PC-9 (cell line): ENCODE measurements around the gene ZNF407. TPM values are rescaled to one million over a fixed set of nuclear protein-coding genes. Genes with fewer than 3 reads are reported as not detected.

Source experiments
- BruUV-seq: library from RNA; stranded (reverse); fragments of 400-500 nt; replicated peaks from 2 replicates; lab custom pipeline; 2021; lab: Mats Ljungman, UMichigan
- CTCF ChIA-PET: fragments of 300-600 bp; sonication (Branson Sonifier 250); formaldehyde crosslinking; loops from one replicate; lab custom pipeline; 2022; ENCODE audit warnings: antibody characterized with exemption; lab: Charles Lee
- POLR2A ChIA-PET: fragments of 300-600 bp; sonication (Branson Sonifier 250); formaldehyde crosslinking; loops from one replicate; lab custom pipeline; 2022; ENCODE audit warnings: antibody characterized with exemption; ENCODE audit not compliant: unreplicated experiment; lab: Charles Lee
- DNase-seq, 2 experiments: peaks; one replicate each; pipeline versions ENCODE4 v3.0.0 to v3.0.0-alpha.2; 2015 to 2022; ENCODE audit warnings: mixed read lengths in 1 of 2
- H2AFZ ChIP-seq: fragments of 200-600 bp; sonication (generic); 2 replicates; pipeline ENCODE4 v1.8.1; 2017; ENCODE audit warnings: antibody characterized with exemption
- H3F3A ChIP-seq: fragments of 200-600 bp; sonication (generic); 2 replicates; pipeline ENCODE4 v1.8.1; 2017; ENCODE audit warnings: antibody characterized with exemption, mild to moderate bottlenecking, low read depth; ENCODE audit not compliant: insufficient read depth
- H3K27ac ChIP-seq: fragments of 200-600 bp; sonication (generic); 2 replicates; pipeline ENCODE4 v1.6.1; 2016; ENCODE audit warnings: mixed run types
- H3K27me3 ChIP-seq: fragments of 200-600 bp; sonication (generic); 2 replicates; pipeline ENCODE4 v1.6.1; 2016; ENCODE audit warnings: low read depth, mixed run types; ENCODE audit not compliant: insufficient read depth
- H3K36me3 ChIP-seq: fragments of 200-600 bp; sonication (generic); 2 replicates; pipeline ENCODE4 v1.6.1; 2016; ENCODE audit warnings: low read depth, mixed run types
- H3K4me1 ChIP-seq: fragments of 200-600 bp; sonication (generic); replicated peaks from 2 replicates; pipeline ENCODE4 v1.6.1; 2016; ENCODE audit warnings: mixed run types; ENCODE audit not compliant: insufficient read depth
- H3K4me2 ChIP-seq: fragments of 200-600 bp; sonication (generic); 2 replicates; pipeline ENCODE4 v1.6.1; 2017; ENCODE audit warnings: mixed run types
- H3K4me3 ChIP-seq: fragments of 200-600 bp; sonication (generic); 2 replicates; pipeline ENCODE4 v1.6.1; 2016; ENCODE audit warnings: mixed run types
- H3K79me2 ChIP-seq: fragments of 200-600 bp; sonication (generic); 2 replicates; pipeline ENCODE4 v1.6.1; 2017; ENCODE audit warnings: low read depth, mixed run types
- H3K9me2 ChIP-seq: fragments of 200-600 bp; sonication (generic); 2 replicates; pipeline ENCODE4 v1.8.1; 2017; ENCODE audit warnings: mild to moderate bottlenecking; ENCODE audit not compliant: insufficient read depth
- H3K9me3 ChIP-seq: fragments of 200-600 bp; sonication (generic); 2 replicates; pipeline ENCODE4 v1.8.1; 2016; ENCODE audit warnings: low read depth; ENCODE audit not compliant: insufficient read depth
- H4K20me1 ChIP-seq: fragments of 200-600 bp; sonication (generic); 2 replicates; pipeline ENCODE4 v1.8.1; 2017; ENCODE audit not compliant: insufficient read depth
- CTCF ChIP-seq: fragments of 200-600 bp; sonication (generic); conservative IDR thresholded peaks from 2 replicates; pipeline ENCODE4 v1.6.1; 2017; ENCODE audit warnings: mixed run types, antibody characterized with exemption, mild to moderate bottlenecking, moderate library complexity
- EZH2 ChIP-seq: fragments of 200-600 bp; sonication (generic); IDR thresholded peaks from 2 replicates; pipeline ENCODE4 v1.8.0; 2017; ENCODE audit warnings: antibody characterized with exemption, low read depth
- intact Hi-C: fragments of 100-400 bp; cut with micrococcal nuclease; formaldehyde crosslinking; loops from one replicate; pipeline ENCODE4 v1.10.0; 2022; ENCODE audit not compliant: unreplicated experiment
- total RNA-seq: library from RNA; stranded (reverse); gene quantifications from 2 replicates; pipeline ENCODE4 v1.2.3, GENCODE V29; 2021

The ZNF407 gene
- total RNA-seq, 1 experiment from 2014 or later = 13.4 TPM

DNA sequence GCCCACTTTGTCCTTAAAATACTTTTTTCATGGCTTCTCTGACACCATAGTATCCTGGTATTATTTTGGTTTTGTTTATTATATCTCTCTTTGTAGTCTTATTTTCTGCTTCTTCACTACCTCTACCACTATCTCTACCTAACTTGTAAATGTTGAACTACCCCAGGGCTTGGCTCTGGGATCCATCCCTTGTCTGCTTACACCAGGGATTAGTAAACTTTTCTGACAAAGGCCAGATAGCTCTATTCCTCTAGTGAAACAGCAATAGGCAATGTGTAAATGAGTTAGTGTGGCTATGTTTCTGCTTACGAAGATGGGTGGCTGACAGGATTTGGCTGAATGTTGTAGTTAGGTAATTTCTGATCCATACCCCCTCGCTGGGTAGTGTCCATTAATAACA is 76.8 kb downstream of the ZNF407 start:
- no peak for TF ChIP-seq EZH2
- no peak for TF ChIP-seq CTCF
- ChIA-PET POLR2A (no interaction called here), CTCF (no interaction called here)
- Histone ChIP-seq H3F3A (no peaks in the 10 kb centered on the region), H4K20me1 (no peaks in the 10 kb centered on the region), H3K36me3 (no peaks in the 10 kb centered on the region), H3K79me2 (no peaks in the 10 kb centered on the region), H3K4me2 (no peak overlapping the region), H3K9me3 (peaks cover 7% of the 10 kb centered on the region; the same call in 1 of the 2 replicates), H3K4me1 (no peaks in the 10 kb centered on the region), H3K9me2 (no peaks in the 10 kb centered on the region), H2AFZ (no peak overlapping the region), H3K27me3 (no peaks in the 10 kb centered on the region), H3K27ac (no peak overlapping the region), H3K4me3 (no peak overlapping the region)
- intact Hi-C loops = no loop called here
- DNase-seq = no peak
- no TSS peak for BruUV-seq

DNA sequence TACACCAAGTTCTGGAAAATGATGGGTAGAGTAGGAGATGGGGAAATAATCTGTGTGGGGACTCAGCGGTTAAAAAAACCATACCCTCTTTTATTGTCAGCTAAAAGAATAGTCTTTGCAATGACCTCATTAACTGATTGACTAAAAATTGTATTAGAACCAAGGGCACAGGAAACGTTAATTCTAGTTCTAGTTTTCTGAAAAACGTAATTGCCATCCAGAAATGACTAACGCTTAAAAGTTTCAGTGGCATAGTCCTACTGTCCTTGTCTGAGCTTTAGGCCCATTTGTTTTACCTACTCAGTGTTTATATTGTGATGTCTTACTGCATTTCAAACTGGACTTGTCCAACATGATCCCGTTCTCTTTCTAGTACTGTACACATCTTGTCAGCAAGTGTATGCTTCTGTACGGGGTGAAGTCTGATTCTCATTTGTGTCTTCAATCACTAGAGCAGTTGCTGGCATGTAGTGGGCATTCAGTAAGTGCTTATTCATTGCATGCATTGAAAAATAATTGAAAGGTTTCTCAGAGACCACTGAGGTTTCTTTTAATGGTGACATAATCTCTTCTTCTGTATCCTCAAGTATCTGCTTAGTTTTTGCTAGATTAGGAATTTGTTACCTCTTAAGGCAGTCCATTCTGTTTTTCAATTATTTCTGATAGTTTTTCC is 81.5 kb downstream of the ZNF407 start:
- no peak for TF ChIP-seq CTCF
- TF ChIP-seq EZH2 = no peak
- CTCF ChIA-PET = no interaction called here
- BruUV-seq = no TSS peak

GRCh38 chr18:74679679-74680076 is 82.0 kb downstream of the ZNF407 start:
- no peaks in the 10 kb centered on the region for H3K4me1 ChIP-seq
- intact Hi-C loops = no loop called here
- H2AFZ ChIP-seq = no peak overlapping the region
- peaks cover 7% of the 10 kb centered on the region; the same call in 1 of the 2 replicates for H3K9me3 ChIP-seq
- no peaks in the 10 kb centered on the region for H3K27me3 ChIP-seq
- H3K4me2 ChIP-seq = no peak overlapping the region
- DNase-seq = no peak
- POLR2A ChIA-PET = no interaction called here
- H4K20me1 ChIP-seq = no peaks in the 10 kb centered on the region
- CTCF ChIA-PET = no interaction called here
- no peaks in the 10 kb centered on the region for H3F3A ChIP-seq
- H3K79me2 ChIP-seq = no peaks in the 10 kb centered on the region
- H3K4me3 ChIP-seq = no peak overlapping the region
- H3K9me2 ChIP-seq = no peaks in the 10 kb centered on the region
- TF ChIP-seq EZH2 (no peak), CTCF (no peak)
- BruUV-seq = no TSS peak
- no peaks in the 10 kb centered on the region for H3K36me3 ChIP-seq
- no peak overlapping the region for H3K27ac ChIP-seq

More for the DNA sequence above, 81.5 kb downstream of the ZNF407 start:
- POLR2A ChIA-PET = no interaction called here
- no peak overlapping the region for H3K4me2 ChIP-seq
- H3K27ac ChIP-seq = no peak overlapping the region
- no peaks in the 10 kb centered on the region for H4K20me1 ChIP-seq
- peaks cover 7% of the 10 kb centered on the region; the same call in 1 of the 2 replicates for H3K9me3 ChIP-seq
- H3K36me3 ChIP-seq = no peaks in the 10 kb centered on the region
- no peaks in the 10 kb centered on the region for H3K79me2 ChIP-seq
- no peaks in the 10 kb centered on the region for H3F3A ChIP-seq
- H3K27me3 ChIP-seq = no peaks in the 10 kb centered on the region
- no peaks in the 10 kb centered on the region for H3K9me2 ChIP-seq
- intact Hi-C loops = no loop called here
- no peak for DNase-seq
- no peak overlapping the region for H2AFZ ChIP-seq
- no peaks in the 10 kb centered on the region for H3K4me1 ChIP-seq
- H3K4me3 ChIP-seq = no peak overlapping the region
